GM19395 (cell line): ENCODE measurements around the gene SBK1.
"Not testable (repeated sequence)": the region's sequence is repeated elsewhere in the genome, so short reads cannot be mapped to it uniquely, and the experiment has no call there.

Experiments
- ATAC-seq: cut with Tn5 transposase; IDR thresholded peaks from one replicate; pipeline ENCODE4 v1.9.1; 2021; ENCODE audit warnings: mild to moderate bottlenecking, moderate library complexity; ENCODE audit not compliant: unreplicated experiment

Gene SBK1

GRCh38 chr16:28330232-28330631 lies 37.9 kb downstream of the SBK1 start:
- ATAC-seq: not testable (repeated sequence)

GRCh38 chr16:28330981-28331380 lies 38.7 kb downstream of the SBK1 start:
- ATAC-seq: not testable (repeated sequence)

- not testable (repeated sequence) for ATAC-seq
Observed at GRCh38 chr16:28332632-28333031, 40.3 kb downstream of the SBK1 start.

- ATAC-seq: not testable (repeated sequence)
Observed at GRCh38 chr16:28335678-28336077, 43.4 kb downstream of the SBK1 start.

GRCh38 chr16:28336940-28337710 lies 44.8 kb downstream of the SBK1 start:
- not testable (repeated sequence) for ATAC-seq

GRCh38 chr16:28338230-28338629 lies 45.9 kb downstream of the SBK1 start:
- ATAC-seq: not testable (repeated sequence)

GRCh38 chr16:28362600-28362999 lies 70.3 kb downstream of the SBK1 start:
- not testable (repeated sequence) for ATAC-seq

GRCh38 chr16:28363408-28363807 lies 71.1 kb downstream of the SBK1 start, which contains the start of gene NPIPB6:
Gene NPIPB6 (minus strand): TSS chr16:28363508. CDS start chr16:28362822, 686 bp downstream.
- ATAC-seq: not testable (repeated sequence)

- peak; percentile 76 for ATAC-seq
Observed at GRCh38 chr16:28364268-28365173, 72.2 kb downstream of the SBK1 start.

- not testable (repeated sequence) for ATAC-seq
Observed at GRCh38 chr16:28367926-28368325, 75.6 kb downstream of the SBK1 start.
